ENCODE data around the gene CANX. TPM values are rescaled to one million over a fixed set of nuclear protein-coding genes. Genes with fewer than 3 reads are reported as not detected.
"Not testable (repeated sequence)": the region's sequence is repeated elsewhere in the genome, so short reads cannot be mapped to it uniquely, and the experiment has no call there.

CANX gene, protein sequence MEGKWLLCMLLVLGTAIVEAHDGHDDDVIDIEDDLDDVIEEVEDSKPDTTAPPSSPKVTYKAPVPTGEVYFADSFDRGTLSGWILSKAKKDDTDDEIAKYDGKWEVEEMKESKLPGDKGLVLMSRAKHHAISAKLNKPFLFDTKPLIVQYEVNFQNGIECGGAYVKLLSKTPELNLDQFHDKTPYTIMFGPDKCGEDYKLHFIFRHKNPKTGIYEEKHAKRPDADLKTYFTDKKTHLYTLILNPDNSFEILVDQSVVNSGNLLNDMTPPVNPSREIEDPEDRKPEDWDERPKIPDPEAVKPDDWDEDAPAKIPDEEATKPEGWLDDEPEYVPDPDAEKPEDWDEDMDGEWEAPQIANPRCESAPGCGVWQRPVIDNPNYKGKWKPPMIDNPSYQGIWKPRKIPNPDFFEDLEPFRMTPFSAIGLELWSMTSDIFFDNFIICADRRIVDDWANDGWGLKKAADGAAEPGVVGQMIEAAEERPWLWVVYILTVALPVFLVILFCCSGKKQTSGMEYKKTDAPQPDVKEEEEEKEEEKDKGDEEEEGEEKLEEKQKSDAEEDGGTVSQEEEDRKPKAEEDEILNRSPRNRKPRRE
- 149 TPM for total RNA-seq

DNA sequence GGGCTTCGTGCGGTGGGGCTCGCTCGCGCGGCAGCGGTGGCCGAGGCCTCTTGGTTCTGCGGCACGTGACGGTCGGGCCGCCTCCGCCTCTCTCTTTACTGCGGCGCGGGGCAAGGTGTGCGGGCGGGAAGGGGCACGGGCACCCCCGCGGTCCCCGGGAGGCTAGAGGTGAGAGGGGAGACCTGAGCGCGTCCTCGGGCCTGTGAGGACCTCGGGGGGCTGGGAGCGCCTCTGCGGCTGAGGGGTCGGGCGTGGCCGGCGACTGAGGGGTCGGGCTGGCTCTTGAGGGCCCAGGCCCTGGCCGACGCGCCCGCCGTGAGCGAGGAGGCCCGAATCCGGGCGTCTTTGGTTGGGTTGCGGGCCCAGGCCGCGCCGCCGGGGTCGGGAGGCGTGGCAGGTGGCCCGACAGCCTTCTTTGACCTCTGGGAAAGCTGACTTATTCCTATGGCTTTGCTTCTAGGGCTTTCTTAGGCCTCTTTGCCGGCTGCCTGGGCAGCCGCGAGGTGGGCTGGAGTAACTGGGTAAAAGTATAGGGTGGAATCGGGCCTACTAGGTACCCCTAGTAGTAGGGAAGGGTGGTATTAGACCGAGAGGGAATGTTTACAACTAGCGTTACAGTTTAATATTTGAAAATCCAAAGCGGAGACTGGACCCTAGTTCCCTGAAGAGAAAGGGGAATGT is at the start of gene CANX:
CANX (plus strand) TSS at position 33 of the 681 bp plus-strand sequence. CDS start 6,715 bp downstream, outside the sequence.
- no peak for DNase-seq (ENCODE audit: low read depth in 2 of 3, low spot score in 2 of 3)

DNA sequence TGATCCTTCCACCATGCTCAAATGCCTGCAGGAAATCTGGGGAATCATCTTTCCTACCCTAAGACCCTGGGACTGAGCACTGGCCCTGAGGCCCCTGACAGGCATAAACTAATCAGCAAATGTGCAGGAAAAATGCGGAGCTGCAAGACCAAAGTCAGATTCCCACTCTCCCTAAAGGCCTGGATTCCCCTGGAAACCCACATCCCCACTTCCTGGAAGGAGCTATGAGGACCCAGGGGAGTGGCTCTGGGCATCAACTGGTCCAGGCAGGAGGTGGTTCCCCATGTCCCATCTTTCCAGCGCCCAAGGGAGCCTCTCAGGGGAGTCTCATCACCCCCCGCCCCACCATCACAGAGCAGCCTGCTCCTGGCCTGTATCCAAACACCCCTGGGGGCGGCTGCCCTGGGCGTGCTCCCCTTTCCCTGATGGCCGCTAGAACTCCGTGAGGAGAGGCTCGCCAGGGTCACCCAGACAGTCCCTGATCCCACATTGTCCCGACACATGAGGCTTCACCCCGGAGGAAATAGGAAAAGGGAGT is 49.5 kb upstream of the CANX start:
- not testable (repeated sequence) for DNase-seq (ENCODE audit: low read depth in 2 of 3, low spot score in 2 of 3)

GRCh38 chr5:179650245-179650644 is 48.5 kb upstream of the CANX start:
- not testable (repeated sequence) for DNase-seq (ENCODE audit: low read depth in 2 of 3, low spot score in 2 of 3)

- peak in 1 of 3 donors; percentile 13 for DNase-seq (ENCODE audit: low read depth in 2 of 3, low spot score in 2 of 3)
These were observed 45.6 kb upstream of the CANX start for GRCh38 chr5:179653135-179653534.

- DNase-seq (ENCODE audit: low read depth in 2 of 3, low spot score in 2 of 3), result not testable (repeated sequence)
These were observed 41.2 kb upstream of the CANX start for GRCh38 chr5:179657302-179658178.

DNA sequence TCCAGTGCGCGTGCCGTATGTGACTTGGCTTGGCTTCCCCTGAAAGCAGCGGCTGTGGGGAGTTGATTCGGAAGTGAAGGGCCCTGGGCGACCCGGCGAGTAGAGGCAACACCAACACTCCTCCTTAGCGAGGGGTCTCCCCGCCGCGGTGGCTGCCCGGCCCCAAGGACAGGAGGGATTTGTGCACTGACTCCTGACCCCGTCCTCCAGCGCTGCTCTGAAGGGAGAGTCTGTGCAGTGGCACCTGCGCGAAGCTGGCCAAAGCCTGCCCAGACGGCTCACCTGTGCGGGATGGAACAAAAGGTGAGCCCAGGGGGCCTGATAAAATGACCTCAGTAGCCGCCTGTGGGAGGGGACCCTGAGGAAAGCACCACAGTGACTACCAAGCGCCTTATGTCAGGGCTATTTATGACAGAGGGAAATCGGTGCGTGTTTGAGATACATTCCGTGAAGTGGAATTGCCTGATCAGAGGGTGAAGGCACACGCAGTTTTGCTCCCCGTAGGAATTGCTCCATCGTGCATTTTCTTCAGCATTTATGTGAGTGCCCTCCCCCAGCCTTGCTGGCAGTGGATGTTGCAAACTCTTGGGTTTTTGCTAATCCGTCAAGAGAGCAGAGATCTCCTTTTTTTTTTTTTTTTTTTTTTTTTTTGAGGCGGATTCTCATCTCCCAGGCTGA is 40.4 kb upstream of the CANX start:
- DNase-seq (ENCODE audit: low read depth in 2 of 3, low spot score in 2 of 3), result peak in 1 of 3 donors; percentile 30

- DNase-seq (ENCODE audit: low read depth in 2 of 3, low spot score in 2 of 3), result not testable (repeated sequence)
These were observed 37.1 kb upstream of the CANX start for GRCh38 chr5:179661647-179662046.

DNA sequence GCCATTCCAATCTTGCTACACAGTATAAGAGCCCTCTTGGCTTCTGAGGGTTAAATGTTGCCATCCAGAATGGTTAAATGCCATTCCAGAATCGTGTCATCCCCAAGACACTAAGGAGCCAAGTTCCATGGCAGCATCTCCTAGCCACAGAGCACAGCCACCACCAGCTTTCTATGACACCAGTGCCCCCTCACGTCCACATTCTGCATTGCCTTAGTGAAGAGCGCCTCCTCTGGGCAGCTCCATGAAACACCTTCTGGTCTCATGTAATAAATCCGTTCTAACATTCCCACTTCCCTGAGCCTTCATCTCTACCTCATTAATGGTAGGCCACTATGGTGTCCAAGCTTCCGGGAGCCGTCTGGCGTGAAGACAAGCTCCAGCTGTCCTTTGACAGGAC is 30.4 kb upstream of the CANX start:
- DNase-seq (ENCODE audit: low read depth in 2 of 3, low spot score in 2 of 3), result peak in 2 of 3 donors; percentile 53 to 75

- peak; percentile 95 to 97 (median 97) for DNase-seq (ENCODE audit: low read depth in 2 of 3, low spot score in 2 of 3)
These were observed 20.3 kb upstream of the CANX start for GRCh38 chr5:179678223-179679013.

DNA sequence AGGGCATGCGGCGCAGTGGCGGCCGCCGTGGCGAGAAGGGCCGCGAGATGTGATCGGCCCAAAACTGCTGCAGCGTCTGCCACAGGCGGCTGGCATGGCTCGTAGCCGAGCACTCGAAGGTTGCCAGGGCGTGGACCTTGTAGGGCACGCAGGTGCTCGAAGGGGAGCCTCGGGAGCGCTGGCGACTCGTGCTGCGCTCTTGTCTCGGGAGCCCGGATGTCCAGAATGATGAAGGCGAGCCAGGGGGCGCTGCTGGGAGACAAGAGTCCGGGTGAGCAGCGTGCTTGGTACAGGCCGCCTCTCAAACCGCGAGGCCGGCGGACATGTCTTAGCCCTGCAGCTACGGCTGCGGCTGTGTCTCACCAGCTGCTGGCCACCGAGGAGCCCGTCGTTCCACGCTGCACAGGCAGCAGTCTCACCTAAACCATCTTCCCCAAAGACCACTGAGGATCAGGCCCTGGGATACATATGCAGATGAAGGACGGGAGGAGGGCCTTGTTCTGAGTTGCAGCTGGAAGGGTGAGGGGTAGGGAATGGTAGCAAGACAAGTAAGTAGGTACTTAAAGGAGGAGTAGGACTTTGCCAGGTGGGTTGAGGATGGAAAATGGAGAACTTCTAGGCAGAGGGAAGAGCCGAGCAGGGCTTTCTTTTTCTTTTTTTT is 19.6 kb upstream of the CANX start:
- peak; percentile 47 to 80 (median 78) for DNase-seq (ENCODE audit: low read depth in 2 of 3, low spot score in 2 of 3)

DNA sequence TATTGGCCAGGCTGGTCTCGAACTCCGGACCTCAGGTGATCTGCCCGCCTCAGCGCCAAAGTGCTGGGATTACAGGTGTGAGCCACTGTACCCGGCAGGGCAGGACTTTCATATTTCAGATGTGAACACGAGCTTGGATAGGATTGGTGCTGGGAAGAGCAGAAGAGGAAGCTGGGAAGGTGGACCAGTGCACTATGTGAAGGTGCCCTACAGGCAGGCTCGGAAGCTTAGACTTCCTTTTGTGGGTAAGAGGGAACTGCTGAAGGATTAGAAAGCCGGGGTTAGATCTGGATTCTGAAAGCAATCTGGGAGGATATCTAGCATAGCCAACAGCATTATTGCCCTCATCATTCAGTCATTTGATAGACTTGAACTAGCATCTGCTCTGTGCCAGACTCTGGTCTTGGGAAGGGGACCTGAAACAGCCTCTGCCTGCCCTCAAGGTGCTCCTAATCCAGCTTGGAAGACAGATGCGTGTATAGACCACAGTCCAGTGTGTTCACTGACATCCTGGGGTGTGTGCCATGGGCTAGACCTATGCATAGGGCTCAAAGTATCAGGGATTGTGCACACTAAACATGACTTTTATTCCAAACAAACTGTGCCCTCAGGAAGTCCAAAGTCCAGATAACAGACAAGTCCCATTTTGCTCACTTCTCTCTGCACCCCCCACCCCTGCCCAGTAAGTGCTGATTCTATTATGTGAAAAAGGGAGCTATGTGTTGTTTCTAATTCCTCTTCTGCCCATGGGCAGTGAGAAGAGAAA is 18.6 kb upstream of the CANX start:
- DNase-seq (ENCODE audit: low read depth in 2 of 3, low spot score in 2 of 3), result peak in 1 of 3 donors; percentile 9

DNA sequence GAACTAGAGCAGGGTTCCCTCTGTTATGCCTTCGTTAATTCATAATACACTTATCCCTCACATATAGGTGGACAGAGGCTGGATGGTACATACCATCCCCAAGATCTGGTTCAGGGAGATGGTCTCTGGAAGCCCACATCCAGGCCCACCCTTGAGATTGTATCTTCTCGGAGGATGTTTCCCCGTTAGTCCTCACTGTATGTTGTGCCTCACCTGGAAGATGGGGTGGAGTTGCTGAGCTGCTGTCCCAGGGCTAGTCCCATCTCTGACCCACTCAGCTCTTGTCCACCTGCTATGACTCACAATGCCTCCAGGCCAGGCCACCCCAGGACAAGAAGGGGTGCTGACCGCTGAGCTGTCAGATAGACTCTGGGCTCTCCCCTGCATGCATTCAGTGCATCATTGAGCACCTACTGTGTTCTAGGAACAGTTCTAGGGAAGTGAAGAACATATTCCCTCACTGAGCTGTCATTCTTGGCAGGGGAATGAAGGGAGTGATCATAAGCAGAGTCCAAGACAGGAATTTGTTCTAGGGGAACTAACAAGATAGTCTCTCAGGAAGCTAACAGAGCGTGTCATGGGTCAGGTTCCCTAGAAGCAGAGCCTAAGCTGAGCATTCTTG is 17.9 kb upstream of the CANX start, which contains the start of gene CBY3:
CBY3 (minus strand) TSS at position 255 of the 622 bp plus-strand sequence; CDS start at position 139, 116 bp downstream.
- no peak for DNase-seq (ENCODE audit: low read depth in 2 of 3, low spot score in 2 of 3)

DNA sequence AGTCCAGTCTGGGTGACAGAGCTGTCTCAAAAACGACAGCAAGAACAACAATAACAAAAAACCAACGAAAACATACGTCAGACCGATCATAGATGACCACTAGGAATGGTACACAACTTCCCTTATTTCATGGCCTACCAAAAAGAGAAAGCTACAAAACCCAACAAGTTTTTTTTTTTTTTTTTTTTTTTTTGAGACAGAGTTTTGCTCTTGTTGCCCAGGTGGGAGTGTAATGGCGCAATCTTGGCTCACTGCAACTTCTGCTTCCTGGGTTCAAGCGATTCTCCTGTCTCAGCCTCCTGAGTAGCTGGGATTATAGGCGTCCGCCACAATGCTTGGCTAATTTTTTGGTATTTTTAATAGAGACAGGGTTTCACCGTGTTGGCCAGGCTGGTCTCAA is 9.6 kb upstream of the CANX start:
- not testable (repeated sequence) for DNase-seq (ENCODE audit: low read depth in 2 of 3, low spot score in 2 of 3)

- no peak for DNase-seq (ENCODE audit: low read depth in 2 of 3, low spot score in 2 of 3)
These were observed 4.2 kb upstream of the CANX start for GRCh38 chr5:179694561-179694960.

- DNase-seq (ENCODE audit: low read depth in 2 of 3, low spot score in 2 of 3), result peak in 2 of 3 donors; percentile 22 to 43
These were observed 2.2 kb upstream of the CANX start for GRCh38 chr5:179696603-179697002.

DNA sequence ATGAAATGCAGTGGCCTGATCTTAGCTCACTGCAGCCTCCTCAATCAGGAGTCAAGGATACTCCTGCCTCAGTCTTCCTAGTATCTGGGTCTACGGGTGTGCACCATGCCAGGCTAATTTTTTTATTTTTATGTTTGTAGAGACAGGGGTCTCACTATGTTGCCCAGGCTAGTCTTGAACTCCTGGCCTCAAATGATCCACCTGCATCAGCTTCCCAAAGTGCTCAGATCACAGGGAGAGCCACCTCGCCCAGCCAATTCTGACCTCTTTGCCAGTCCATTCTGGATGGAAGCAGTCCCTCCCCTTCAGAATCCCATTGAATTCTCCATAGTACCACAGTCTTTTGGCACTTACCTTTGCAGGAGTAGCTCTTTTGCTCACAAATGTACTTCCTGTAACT is 1.7 kb upstream of the CANX start:
- no peak for DNase-seq (ENCODE audit: low read depth in 2 of 3, low spot score in 2 of 3)

- not testable (repeated sequence) for DNase-seq (ENCODE audit: low read depth in 2 of 3, low spot score in 2 of 3)
These were observed 1.2 kb upstream of the CANX start for GRCh38 chr5:179697543-179697942.
